ENCODE measurements around the gene SOX21.
"Not testable (repeated sequence)": the region's sequence is repeated elsewhere in the genome, so short reads cannot be mapped to it uniquely, and the experiment has no call there.

SOX21 gene

GRCh38 chr13:94712287-94712811 lies at the start of gene SOX21:
SOX21 (minus strand) TSS chr13:94712545; CDS start chr13:94712049, 496 bp downstream.
- no peak for DNase-seq

- DNase-seq = no peak
Measured at GRCh38 chr13:94761407-94761806, 49.1 kb upstream of the SOX21 start.

- no peak for DNase-seq
Measured at GRCh38 chr13:94759120-94759728, 46.9 kb upstream of the SOX21 start.

- no peak for DNase-seq
Measured at GRCh38 chr13:94758436-94758960, 46.2 kb upstream of the SOX21 start.

- DNase-seq = no peak
Measured at GRCh38 chr13:94753327-94753726, 41.0 kb upstream of the SOX21 start.

GRCh38 chr13:94749162-94749561 lies 36.8 kb upstream of the SOX21 start:
- no peak for DNase-seq

GRCh38 chr13:94739235-94739634 lies 26.9 kb upstream of the SOX21 start:
- no peak for DNase-seq

GRCh38 chr13:94731028-94731427 lies 18.7 kb upstream of the SOX21 start:
- DNase-seq = no peak

- not testable (repeated sequence) for DNase-seq
Measured at GRCh38 chr13:94729941-94730340, 17.6 kb upstream of the SOX21 start.

GRCh38 chr13:94726425-94726824 lies 14.1 kb upstream of the SOX21 start:
- DNase-seq = no peak

- DNase-seq = no peak
Measured at GRCh38 chr13:94722609-94723345, 10.4 kb upstream of the SOX21 start.

GRCh38 chr13:94718697-94719096 lies 6.4 kb upstream of the SOX21 start:
- not testable (repeated sequence) for DNase-seq

GRCh38 chr13:94717916-94718315 lies 5.6 kb upstream of the SOX21 start:
- no peak for DNase-seq

- no peak for DNase-seq
Measured at GRCh38 chr13:94716016-94716415, 3.7 kb upstream of the SOX21 start.

- no peak for DNase-seq
Measured at GRCh38 chr13:94713561-94714182, 1.3 kb upstream of the SOX21 start.

GRCh38 chr13:94712812-94713560 lies 641 bp upstream of the SOX21 start:
- no peak for DNase-seq

GRCh38 chr13:94711561-94712286 lies 621 bp downstream of the SOX21 start:
- no peak for DNase-seq

GRCh38 chr13:94710881-94711560 lies 1.3 kb downstream of the SOX21 start:
- no peak for DNase-seq

- DNase-seq = no peak
Measured at GRCh38 chr13:94710065-94710781, 2.1 kb downstream of the SOX21 start.

- DNase-seq = no peak
Measured at GRCh38 chr13:94709001-94709834, 3.1 kb downstream of the SOX21 start.
